SK-N-MC (cell line): Measurements from ENCODE around the gene IFIT2.
"Not testable (repeated sequence)": the region's sequence is repeated elsewhere in the genome, so short reads cannot be mapped to it uniquely, and the experiment has no call there.

Experiments
- DNase-seq: peaks from one replicate; pipeline ENCODE4 v3.0.0-alpha.2; 2011; ENCODE audit warnings: low read depth, low spot score
- H3K27ac ChIP-seq: fragments of 200-600 bp; sonication (generic); 2 replicates; pipeline ENCODE4 v1.5.1; 2016; ENCODE audit warnings: mixed run types
- H3K36me3 ChIP-seq: fragments of 200-600 bp; sonication (generic); 2 replicates; pipeline ENCODE4 v1.6.1; 2017; ENCODE audit warnings: antibody characterized with exemption, low read length, mixed read lengths; ENCODE audit not compliant: insufficient read depth
- H3K4me3 ChIP-seq: fragments of 200-600 bp; sonication (generic); 2 replicates; pipeline ENCODE4 v1.5.1; 2016
- H3K9ac ChIP-seq: fragments of 200-600 bp; sonication (generic); 2 replicates; pipeline ENCODE4 v1.8.0; 2017; ENCODE audit warnings: mixed run types, mixed read lengths; ENCODE audit not compliant: insufficient read length
- H3K9me3 ChIP-seq: fragments of 200-600 bp; sonication (generic); 2 replicates; pipeline ENCODE4 v1.6.1; 2017; ENCODE audit warnings: low read depth, mild to moderate bottlenecking, antibody characterized with exemption, low read length, moderate library complexity, mixed read lengths
- EZH2 ChIP-seq: fragments of 200-600 bp; sonication (generic); IDR thresholded peaks from one replicate; pipeline ENCODE4 v1.6.1; 2017; ENCODE audit warnings: antibody characterized with exemption
- FOXP2 ChIP-seq: optimal IDR thresholded peaks from 2 replicates; pipeline ENCODE3; 2011; ENCODE audit warnings: mild to moderate bottlenecking, moderate library complexity; ENCODE audit not compliant: insufficient read depth; ENCODE audit errors: extremely low read length, control extremely low read depth
- POLR2AphosphoS5 ChIP-seq: IDR thresholded peaks from 2 replicates; pipeline ENCODE4 v1.6.1; 2012; ENCODE audit warnings: mild to moderate bottlenecking, low read depth, low read length, borderline replicate concordance

The IFIT2 gene

GRCh38 chr10:89347701-89348457 is 46.0 kb downstream of the IFIT2 start:
- Histone ChIP-seq H3K9me3 (no peaks in the 10 kb centered on the region), H3K4me3 (no peak overlapping the region), H3K27ac (no peak overlapping the region), H3K9ac (no peak overlapping the region), H3K36me3 (no peaks in the 10 kb centered on the region)
- DNase-seq = no peak
- TF ChIP-seq FOXP2 = no peak
- no peak for TF ChIP-seq EZH2
- TF ChIP-seq POLR2AphosphoS5 = no peak

GRCh38 chr10:89348481-89348880 is 46.6 kb downstream of the IFIT2 start:
- no peak for DNase-seq
- no peak overlapping the region for H3K27ac ChIP-seq
- no peak for TF ChIP-seq FOXP2
- no peak for TF ChIP-seq EZH2
- no peak for TF ChIP-seq POLR2AphosphoS5

GRCh38 chr10:89348975-89349374 is 47.1 kb downstream of the IFIT2 start:
- Histone ChIP-seq H3K4me3 (no peak overlapping the region), H3K27ac (no peak overlapping the region), H3K9ac (no peak overlapping the region), H3K9me3 (no peaks in the 10 kb centered on the region), H3K36me3 (no peaks in the 10 kb centered on the region)
- no peak for TF ChIP-seq POLR2AphosphoS5
- no peak for TF ChIP-seq EZH2
- no peak for TF ChIP-seq FOXP2
- no peak for DNase-seq

More at GRCh38 chr10:89348481-89348880, 46.6 kb downstream of the IFIT2 start:
- Histone ChIP-seq H3K9me3 (no peaks in the 10 kb centered on the region), H3K4me3 (no peak overlapping the region), H3K36me3 (no peaks in the 10 kb centered on the region), H3K9ac (no peak overlapping the region)

GRCh38 chr10:89350631-89351315 is 48.9 kb downstream of the IFIT2 start:
- H3K36me3 ChIP-seq, H3K4me3 ChIP-seq, H3K9me3 ChIP-seq, DNase-seq: not testable (repeated sequence)
- H3K27ac ChIP-seq = peak overlapping the region; percentile 91
- H3K9ac ChIP-seq = peak overlapping the region; percentile 26

GRCh38 chr10:89351412-89351779 is 49.5 kb downstream of the IFIT2 start:
- H3K9me3 ChIP-seq = no peaks in the 10 kb centered on the region
- H3K4me3 ChIP-seq = peak overlapping the region; percentile 30; the same call in 1 of the 2 replicates
- H3K9ac ChIP-seq = peak overlapping the region; percentile 33
- no peaks in the 10 kb centered on the region for H3K36me3 ChIP-seq
- peak overlapping the region; percentile 91 for H3K27ac ChIP-seq
- no peak for DNase-seq
- TF ChIP-seq POLR2AphosphoS5 = no peak
- no peak for TF ChIP-seq FOXP2
- no peak for TF ChIP-seq EZH2

- DNase-seq = no peak
- Histone ChIP-seq H3K4me3 (peak overlapping the region; percentile 30; the same call in 1 of the 2 replicates), H3K9me3 (no peaks in the 10 kb centered on the region), H3K36me3 (no peaks in the 10 kb centered on the region), H3K9ac (peak overlapping the region; percentile 33), H3K27ac (peak overlapping the region; percentile 91)
- no peak for TF ChIP-seq FOXP2
- no peak for TF ChIP-seq POLR2AphosphoS5
- no peak for TF ChIP-seq EZH2
These were observed 50.1 kb downstream of the IFIT2 start for GRCh38 chr10:89351780-89352597.

- no peak for TF ChIP-seq POLR2AphosphoS5
- no peak for TF ChIP-seq FOXP2
- TF ChIP-seq EZH2 = no peak
- Histone ChIP-seq H3K9ac (no peak overlapping the region), H3K36me3 (no peaks in the 10 kb centered on the region), H3K27ac (peak overlapping the region; percentile 91; the same call in 1 of the 2 replicates), H3K9me3 (no peaks in the 10 kb centered on the region), H3K4me3 (no peak overlapping the region)
- no peak for DNase-seq
These were observed 51.0 kb downstream of the IFIT2 start for GRCh38 chr10:89352802-89353201.

- Histone ChIP-seq H3K4me3 (no peak overlapping the region), H3K36me3 (no peaks in the 10 kb centered on the region), H3K9me3 (no peaks in the 10 kb centered on the region), H3K27ac (no peak overlapping the region), H3K9ac (no peak overlapping the region)
- no peak for DNase-seq
- TF ChIP-seq POLR2AphosphoS5 (no peak), FOXP2 (no peak), EZH2 (no peak)
These were observed 53.6 kb downstream of the IFIT2 start for GRCh38 chr10:89355394-89355931.
